Stimulated activated naive CD8-positive, alpha-beta T cell treated with anti-CD3 and anti-CD28 coated beads, Interleukin-15, amount 100 ng/mL, for 72 hours (primary cell): ENCODE measurements around the gene KIAA0930.
A peak's percentile ranks its signal among the peaks of the same experiment; 100 is the strongest.

Experiments used
- ATAC-seq: fragments of 150-1000 bp; cut with Tn5 transposase; 2 replicates; pipeline ENCODE4 v1.10.0; 2021; ENCODE audit warnings: mild to moderate bottlenecking, moderate library complexity
- DNase-seq, 2 donors: peaks; one replicate each; pipeline ENCODE4 v3.0.0; 2021 to 2022
- H3K27ac Mint-ChIP-seq, 2 donors: one replicate each; pipeline ENCODE4 v1.8.0; 2022; ENCODE audit warnings: mild to moderate bottlenecking in 2 of 2, mixed read lengths in 2 of 2, moderate library complexity in 2 of 2
- H3K27me3 Mint-ChIP-seq: one replicate; pipeline ENCODE4 v1.8.0; 2022; ENCODE audit warnings: mixed read lengths
- H3K4me1 Mint-ChIP-seq: one replicate; pipeline ENCODE4 v1.8.0; 2022; ENCODE audit warnings: mild to moderate bottlenecking, mixed read lengths
- H3K4me3 Mint-ChIP-seq, 2 donors: one replicate each; pipeline ENCODE4 v1.8.0; 2022; ENCODE audit warnings: mild to moderate bottlenecking in 2 of 2, mixed read lengths in 2 of 2, moderate library complexity in 1 of 2
- H3K9me3 Mint-ChIP-seq, 2 donors: one replicate each; pipeline ENCODE4 v1.8.0; 2022; ENCODE audit warnings: mixed read lengths in 2 of 2

Gene KIAA0930

DNA sequence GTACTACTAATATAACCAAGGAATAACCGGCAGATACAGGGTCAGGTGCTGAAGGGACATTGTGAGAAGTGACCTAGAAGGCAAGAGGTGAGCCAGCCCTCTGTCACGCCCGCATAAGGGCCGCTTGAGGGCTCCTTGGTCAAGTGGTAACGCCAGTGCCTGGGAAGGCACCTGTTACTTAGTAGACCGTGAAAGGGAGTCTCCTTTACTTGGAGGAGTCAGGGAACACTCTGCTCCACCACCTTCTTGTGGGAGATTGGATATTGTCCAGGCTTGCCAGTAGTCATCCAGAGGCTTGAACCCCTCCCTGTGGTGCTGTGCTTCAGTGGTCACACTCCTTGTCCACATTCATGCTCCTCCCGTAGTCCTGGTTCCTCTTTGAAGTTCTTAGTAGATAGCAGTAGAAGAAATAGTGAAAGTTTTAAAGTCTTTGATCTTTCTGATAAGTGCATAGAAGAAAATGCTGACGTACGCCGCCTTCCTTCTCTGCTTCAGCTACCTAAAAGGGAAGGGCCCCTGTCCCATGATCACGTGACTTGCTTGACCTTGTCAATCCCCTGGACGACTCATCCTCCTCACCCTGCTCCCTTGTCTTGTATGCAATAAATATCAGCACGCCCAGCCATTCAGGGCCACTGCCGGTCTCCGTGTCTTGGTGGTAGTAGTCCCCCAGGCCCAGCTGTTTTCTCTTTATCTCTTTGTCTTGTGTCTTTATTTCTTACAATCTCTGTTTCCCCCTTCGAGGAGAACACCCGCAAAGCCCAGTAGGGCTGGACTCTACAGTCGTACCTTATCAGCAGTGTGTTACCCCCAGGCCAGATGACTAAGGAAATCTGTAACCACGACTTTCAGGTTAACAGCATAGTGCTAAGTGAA is 70.9 kb downstream of the KIAA0930 start:
- ATAC-seq (peak; percentile 88), DNase-seq (peak in 1 of 2 donors; percentile 27)
- peak overlapping the region; percentile 70 to 71 for H3K4me3 Mint-ChIP-seq
- H3K27me3 Mint-ChIP-seq, result no peaks in the 10 kb centered on the region
- H3K4me1 Mint-ChIP-seq, result peaks cover 91% of the 10 kb centered on the region
- no peaks in the 10 kb centered on the region for H3K9me3 Mint-ChIP-seq
- H3K27ac Mint-ChIP-seq, result peak overlapping the region; percentile 9 to 93

DNA sequence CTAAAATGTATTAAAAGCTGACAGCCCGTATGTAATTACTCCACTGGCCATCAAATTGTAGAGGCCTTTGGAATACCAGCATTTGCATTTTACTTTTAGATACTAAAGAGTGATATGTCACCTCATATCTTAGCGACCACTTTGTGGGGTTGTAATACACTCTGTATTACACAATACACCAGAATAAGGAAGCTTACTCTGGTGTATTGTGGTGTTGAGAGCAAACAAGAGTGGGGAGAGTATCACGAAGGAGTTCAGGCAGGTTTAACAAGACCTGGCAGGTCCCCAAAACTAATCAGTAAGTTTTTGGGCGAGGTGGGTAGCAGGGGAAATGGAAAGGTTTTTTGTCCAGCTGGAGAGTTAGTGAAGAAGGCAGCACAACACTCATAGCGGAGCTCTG is 73.8 kb downstream of the KIAA0930 start:
- no peak for ATAC-seq
- H3K4me3 Mint-ChIP-seq, result no peak overlapping the region
- no peak for DNase-seq
- H3K27me3 Mint-ChIP-seq, result no peaks in the 10 kb centered on the region
- no peak overlapping the region for H3K27ac Mint-ChIP-seq
- H3K4me1 Mint-ChIP-seq, result peaks cover 74% of the 10 kb centered on the region
- no peaks in the 10 kb centered on the region for H3K9me3 Mint-ChIP-seq

DNA sequence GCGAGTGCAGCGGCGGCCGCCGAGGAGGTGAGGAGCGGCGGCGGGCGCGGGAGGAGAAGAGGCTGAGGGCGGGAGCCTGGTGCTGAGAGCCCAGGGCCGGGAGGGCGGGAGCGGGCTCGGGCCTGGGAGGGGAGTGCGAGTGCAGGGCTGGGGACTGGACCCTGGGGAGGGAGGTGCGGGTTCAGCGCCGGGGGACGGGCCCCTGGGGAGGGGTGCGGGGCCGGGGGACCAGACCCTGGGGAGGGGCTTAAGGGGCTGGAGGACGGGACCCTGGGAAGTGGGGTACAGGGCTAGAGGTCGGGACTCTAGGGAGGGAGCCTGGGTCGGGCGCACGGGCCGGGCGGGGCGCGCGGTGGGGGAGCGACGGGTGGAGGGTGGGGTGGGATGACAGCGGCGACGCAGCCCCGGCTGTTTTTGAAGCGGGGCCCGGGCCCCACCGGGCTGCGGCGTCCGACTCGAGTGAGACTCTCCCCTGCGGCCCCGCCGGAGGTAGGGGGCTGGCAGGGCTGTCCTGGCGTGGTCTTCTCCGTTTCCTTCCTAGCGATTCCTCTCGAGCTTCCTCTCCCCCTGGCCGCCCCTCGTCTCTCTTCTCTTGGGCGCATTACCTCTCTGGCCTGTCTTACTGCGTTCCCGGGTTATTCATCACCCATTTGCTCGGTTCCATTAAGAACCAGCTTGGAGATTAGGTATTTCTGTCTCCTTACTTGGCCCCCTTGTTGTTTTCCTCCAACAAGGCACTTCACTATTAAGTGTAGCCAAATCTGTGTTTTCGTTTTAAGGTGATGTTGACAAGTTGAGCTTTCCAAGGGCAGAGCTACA is 76.2 kb downstream of the KIAA0930 start:
- DNase-seq, result peak; percentile 35 to 39
- Mint-ChIP-seq H3K4me3 (peak overlapping the region; percentile 90 to 100), H3K4me1 (peaks cover 74% of the 10 kb centered on the region), H3K9me3 (no peaks in the 10 kb centered on the region), H3K27ac (peak overlapping the region; percentile 99), H3K27me3 (no peaks in the 10 kb centered on the region)
- peak; percentile 62 for ATAC-seq

DNA sequence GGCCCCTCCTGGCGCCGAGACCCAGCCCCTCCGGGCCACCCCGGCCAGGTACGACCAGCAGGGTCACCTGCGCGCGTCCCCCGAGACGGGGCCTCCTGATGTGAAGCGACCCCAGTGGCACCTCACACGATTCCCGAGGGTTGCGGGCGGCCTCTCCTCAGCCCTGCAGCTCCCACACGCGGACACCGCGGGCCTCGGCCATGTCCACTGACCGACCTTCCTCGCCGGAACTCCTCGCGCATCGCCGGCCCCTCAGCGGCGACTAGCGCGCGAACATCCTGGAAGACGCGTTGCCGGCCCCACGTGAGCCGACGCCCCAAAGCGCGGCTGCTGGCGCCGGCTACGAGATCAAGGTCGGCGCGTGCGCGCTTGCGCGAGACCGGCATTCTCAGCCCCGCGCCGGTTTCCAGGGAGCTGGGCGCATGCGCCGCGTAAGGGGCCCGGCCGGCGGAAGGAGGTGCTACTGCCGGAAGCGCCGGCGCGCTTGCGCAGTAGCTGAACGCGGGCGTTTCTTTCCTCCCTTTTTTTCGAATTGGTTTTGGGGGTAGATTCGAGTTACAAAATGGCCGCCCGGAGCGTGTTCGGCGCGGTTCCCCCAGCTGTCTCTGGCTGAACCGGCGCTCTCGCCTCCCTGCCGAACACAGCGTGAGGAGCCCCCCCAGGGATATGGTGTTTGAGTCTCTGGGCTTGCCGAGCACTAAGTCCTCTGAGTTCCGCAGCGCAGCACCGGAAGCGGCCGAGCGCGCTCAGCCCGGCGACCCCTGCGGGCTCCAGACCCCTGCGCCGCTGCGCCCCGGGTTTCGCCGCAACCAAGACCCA is 77.0 kb downstream of the KIAA0930 start, which contains the start of gene NUP50:
Gene NUP50, plus strand, starts transcription at position 475 of the 819 bp plus-strand sequence. CDS start 4,253 bp downstream, outside the sequence.
- DNase-seq (peak; percentile 98), ATAC-seq (peak; percentile 89)
- Mint-ChIP-seq H3K4me1 (peaks cover 67% of the 10 kb centered on the region), H3K27me3 (no peaks in the 10 kb centered on the region), H3K27ac (peak within 1 kb of the TSS; percentile 99), H3K9me3 (no peaks in the 10 kb centered on the region), H3K4me3 (peak within 1 kb of the TSS; percentile 90 to 100)

DNA sequence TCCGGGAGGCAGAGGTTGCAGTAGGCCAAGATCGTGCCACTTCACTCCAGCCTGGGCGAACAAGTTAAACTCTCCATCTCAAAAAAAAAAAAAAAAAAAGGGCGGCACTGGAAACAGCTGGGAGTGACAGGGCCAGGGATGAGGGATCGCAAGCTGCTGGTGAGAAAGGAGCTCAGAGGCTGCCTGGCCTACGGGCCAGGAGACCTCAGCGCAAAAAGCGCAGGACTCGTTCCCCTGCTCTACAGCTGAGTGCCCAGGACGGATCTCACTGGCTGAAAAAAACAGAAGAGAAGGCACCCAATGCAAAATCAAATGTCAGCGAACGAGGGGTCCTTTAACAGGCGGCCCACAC is 77.6 kb downstream of the KIAA0930 start:
- peak overlapping the region; percentile 92 to 97 for H3K27ac Mint-ChIP-seq
- no peaks in the 10 kb centered on the region for H3K27me3 Mint-ChIP-seq
- H3K9me3 Mint-ChIP-seq, result no peaks in the 10 kb centered on the region
- H3K4me3 Mint-ChIP-seq, result peak overlapping the region; percentile 90 to 92
- peak; percentile 44 for ATAC-seq
- H3K4me1 Mint-ChIP-seq, result peaks cover 61% of the 10 kb centered on the region
- DNase-seq, result no peak

DNA sequence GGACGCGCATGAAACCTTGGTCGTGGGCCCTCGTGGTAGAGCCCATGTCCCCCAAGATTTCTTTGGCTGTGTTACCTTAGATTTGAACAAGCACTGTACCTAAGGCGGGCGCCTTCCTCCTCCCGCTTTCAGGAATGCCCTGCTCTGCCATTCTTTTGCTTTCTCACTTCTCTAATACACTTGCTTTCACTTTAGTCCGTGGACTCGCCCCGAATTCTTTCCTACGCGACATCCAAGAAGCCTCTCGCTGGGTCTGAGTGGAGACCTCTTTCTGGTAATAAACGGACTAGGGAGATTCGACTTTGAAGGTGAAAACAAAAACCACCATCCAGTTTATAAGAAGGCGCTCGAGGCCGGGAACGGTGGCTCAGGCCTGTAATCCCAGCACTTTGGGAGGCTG is 78.2 kb downstream of the KIAA0930 start:
- Mint-ChIP-seq H3K4me1 (peaks cover 61% of the 10 kb centered on the region), H3K9me3 (no peaks in the 10 kb centered on the region), H3K27me3 (no peaks in the 10 kb centered on the region), H3K4me3 (peak overlapping the region; percentile 90 to 92), H3K27ac (peak overlapping the region; percentile 92 to 97)
- no peak for DNase-seq
- no peak for ATAC-seq

DNA sequence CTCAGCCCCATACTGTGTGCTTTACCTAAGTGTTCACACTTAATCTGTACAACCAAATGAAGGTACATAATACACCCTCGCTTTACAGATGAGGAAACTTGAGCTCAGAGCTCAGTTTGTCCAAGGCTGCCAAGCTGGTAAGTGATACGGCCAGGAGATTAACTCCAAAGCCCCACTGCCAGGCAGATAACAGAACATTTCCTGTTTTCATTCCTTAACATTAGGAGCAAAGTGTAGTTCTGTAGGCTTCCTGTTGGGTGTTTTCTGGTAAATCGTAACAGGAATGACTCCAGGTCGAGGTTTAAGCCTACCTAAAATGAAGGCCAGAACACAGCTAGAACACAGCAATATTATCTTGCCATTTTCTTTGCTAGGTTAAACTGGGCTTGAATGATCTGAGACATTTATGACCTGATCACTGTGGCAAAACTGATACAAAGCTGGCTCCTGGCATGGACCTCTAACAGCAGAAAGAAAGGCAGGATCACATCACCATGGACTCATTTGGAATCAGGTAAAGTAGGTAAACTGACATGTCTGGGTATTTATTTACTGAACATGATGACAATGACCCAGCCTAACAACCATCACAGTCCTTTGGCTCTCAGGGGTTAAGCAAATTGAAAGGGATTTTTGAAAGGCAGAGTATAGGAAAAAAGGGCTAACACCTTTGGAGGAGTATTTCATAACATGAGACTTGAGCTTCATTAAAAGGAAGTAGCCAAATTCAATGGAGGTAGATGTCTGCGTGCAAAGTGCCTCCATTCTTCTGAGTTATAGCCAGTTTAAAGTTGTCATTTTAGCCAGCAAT is 80.8 kb downstream of the KIAA0930 start:
- H3K4me3 Mint-ChIP-seq, result peak overlapping the region in 1 of 2 donors; percentile 12
- H3K27me3 Mint-ChIP-seq, result no peaks in the 10 kb centered on the region
- ATAC-seq (no peak), DNase-seq (no peak)
- H3K9me3 Mint-ChIP-seq, result no peaks in the 10 kb centered on the region
- peaks cover 36% of the 10 kb centered on the region for H3K4me1 Mint-ChIP-seq
- H3K27ac Mint-ChIP-seq, result no peak overlapping the region

DNA sequence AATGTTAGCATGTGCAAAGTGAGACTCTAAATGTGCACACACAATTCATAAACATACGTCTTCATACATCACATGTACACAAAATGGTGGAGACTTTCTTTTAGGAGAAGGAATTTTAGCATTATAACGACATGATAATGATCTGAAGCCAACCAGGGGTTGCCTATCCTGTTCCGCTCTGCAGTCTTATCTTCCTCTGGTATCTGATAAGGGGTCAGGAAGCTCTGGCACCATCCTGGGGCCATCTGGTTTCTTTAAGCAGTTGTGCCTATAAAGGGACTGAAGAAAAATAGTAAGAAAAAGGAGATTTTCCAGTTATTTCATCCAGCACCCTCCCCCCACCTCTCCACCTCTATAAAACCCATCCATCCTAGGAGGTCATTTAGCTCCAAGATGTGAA is 82.8 kb downstream of the KIAA0930 start:
- H3K4me1 Mint-ChIP-seq, result peaks cover 33% of the 10 kb centered on the region
- H3K27ac Mint-ChIP-seq, result no peak overlapping the region
- DNase-seq, result no peak
- H3K27me3 Mint-ChIP-seq, result no peaks in the 10 kb centered on the region
- H3K9me3 Mint-ChIP-seq, result no peaks in the 10 kb centered on the region
- ATAC-seq, result no peak
- no peak overlapping the region for H3K4me3 Mint-ChIP-seq

DNA sequence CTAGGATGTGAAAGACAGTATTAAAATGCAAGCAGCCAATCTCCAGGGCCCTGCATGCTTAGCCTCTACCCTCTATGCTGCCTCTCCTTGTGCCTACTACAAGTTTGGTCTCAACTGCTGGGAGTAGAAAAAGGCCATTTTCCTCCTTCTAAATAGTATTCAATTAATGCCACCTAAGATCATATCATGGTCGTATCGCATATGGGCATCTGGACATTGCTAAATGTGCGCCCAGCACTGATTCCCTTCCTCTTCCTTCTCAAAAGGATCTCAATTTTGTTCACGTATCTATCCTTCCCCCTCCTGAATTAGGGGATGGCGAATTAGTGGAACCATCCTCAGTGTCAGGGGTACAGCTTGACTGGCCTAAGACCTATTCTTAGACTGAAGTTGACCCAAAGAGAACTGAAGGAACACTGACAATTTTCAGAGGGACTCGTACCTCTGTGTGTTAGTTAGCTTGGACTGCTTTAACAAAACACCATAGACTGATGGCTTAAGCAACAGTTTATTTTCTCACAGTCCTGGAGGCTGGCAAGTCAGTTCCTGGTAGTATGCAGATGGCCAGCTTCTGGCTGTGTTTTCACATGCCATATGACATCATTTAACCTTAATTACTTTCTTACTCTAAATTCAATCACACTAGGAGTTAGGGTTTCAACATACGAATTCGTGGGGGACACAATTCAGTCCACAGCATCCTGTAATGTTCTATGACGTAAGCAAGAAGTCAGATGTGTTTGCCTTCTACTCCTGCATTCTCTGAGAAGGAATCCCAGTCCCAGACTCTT is 85.4 kb downstream of the KIAA0930 start:
- ATAC-seq (no peak), DNase-seq (no peak)
- Mint-ChIP-seq H3K27me3 (no peaks in the 10 kb centered on the region), H3K27ac (no peak overlapping the region), H3K9me3 (no peaks in the 10 kb centered on the region), H3K4me3 (no peak overlapping the region), H3K4me1 (peaks cover 16% of the 10 kb centered on the region)

DNA sequence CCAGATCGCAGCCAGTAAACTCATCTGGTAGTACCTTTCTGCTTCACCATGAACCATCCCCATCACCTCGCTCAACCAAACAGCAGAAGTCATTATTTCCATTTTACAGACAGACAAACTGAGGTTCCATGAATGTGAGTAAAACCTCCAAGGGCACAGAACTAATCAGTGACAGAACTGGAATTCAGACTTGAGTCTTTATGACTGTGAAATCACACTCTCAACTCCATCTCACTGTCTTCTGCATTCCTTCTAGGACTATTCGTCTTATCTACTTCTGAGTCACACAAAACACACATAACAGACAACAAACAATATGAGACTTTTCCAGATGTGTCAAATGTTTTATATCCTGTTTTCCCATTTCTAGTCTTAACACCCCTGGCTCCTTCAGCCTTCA is 86.3 kb downstream of the KIAA0930 start:
- H3K9me3 Mint-ChIP-seq, result no peaks in the 10 kb centered on the region
- DNase-seq (no peak), ATAC-seq (no peak)
- no peak overlapping the region for H3K4me3 Mint-ChIP-seq
- peaks cover 9% of the 10 kb centered on the region for H3K4me1 Mint-ChIP-seq
- H3K27ac Mint-ChIP-seq, result peak overlapping the region in 1 of 2 donors; percentile 59
- H3K27me3 Mint-ChIP-seq, result no peaks in the 10 kb centered on the region

DNA sequence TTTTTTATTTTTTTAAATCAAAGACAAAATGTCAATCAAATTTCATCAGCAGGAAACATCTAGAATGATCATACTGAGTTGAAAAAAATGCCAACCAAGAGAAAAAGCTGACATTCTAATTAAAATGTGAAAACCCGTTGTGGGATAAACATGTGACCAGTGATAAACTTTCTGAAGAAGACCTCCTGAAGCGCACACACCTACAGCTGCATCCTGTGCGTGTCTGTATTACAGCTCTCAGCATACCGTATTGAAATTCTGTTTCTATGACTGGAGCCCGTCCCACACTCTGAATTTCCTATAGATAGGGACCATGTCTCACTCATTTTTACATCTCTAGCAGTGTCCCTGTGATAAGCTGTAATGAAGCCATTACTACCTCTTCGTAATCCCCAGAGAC is 89.2 kb downstream of the KIAA0930 start:
- no peak for DNase-seq
- Mint-ChIP-seq H3K27me3 (no peaks in the 10 kb centered on the region), H3K4me1 (peaks cover 9% of the 10 kb centered on the region), H3K27ac (peak overlapping the region in 1 of 2 donors; percentile 29), H3K9me3 (no peaks in the 10 kb centered on the region), H3K4me3 (no peak overlapping the region)
- no peak for ATAC-seq

DNA sequence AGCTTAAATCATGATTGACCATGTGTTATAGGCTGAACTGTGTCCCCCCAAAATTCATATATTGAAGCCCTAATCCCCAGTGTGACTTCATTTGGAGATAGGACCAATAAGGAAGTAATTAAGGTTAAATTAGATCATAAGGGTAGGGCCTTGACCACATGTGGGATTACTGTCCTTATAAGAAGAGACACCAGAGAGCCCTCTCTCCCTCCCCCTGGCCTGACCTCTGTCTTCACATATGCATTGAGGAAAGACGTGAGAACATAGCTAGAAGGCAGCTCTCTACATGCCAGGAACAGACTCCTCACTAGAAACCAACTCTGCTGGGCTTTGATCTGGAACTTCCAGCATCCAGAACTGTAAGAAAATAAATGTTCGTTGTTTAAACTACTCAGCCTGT is 90.6 kb downstream of the KIAA0930 start:
- H3K4me1 Mint-ChIP-seq, result peaks cover 9% of the 10 kb centered on the region
- H3K4me3 Mint-ChIP-seq, result no peak overlapping the region
- H3K27ac Mint-ChIP-seq, result no peak overlapping the region
- ATAC-seq, result no peak
- no peak for DNase-seq
- no peaks in the 10 kb centered on the region for H3K27me3 Mint-ChIP-seq
- no peaks in the 10 kb centered on the region for H3K9me3 Mint-ChIP-seq

DNA sequence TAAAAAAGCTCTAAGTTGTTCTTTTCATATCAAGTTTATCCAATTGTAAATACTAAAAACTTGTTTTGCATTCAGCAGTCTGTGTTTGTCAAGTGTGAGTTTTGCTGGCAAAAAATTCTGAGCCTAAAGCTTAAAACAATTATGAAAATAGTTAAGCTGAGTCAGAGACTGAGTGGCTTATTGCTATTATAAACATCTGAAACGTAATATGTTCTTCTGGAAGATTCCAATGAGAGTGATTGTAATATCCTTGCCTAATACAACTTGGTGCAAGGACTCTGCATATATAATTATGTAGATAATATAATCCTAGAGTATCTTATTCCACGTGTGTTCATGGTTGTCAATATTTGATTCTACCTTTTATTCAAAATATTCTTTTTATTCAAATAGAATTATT is 91.0 kb downstream of the KIAA0930 start:
- no peaks in the 10 kb centered on the region for H3K9me3 Mint-ChIP-seq
- no peaks in the 10 kb centered on the region for H3K27me3 Mint-ChIP-seq
- DNase-seq, result no peak
- peaks cover 9% of the 10 kb centered on the region for H3K4me1 Mint-ChIP-seq
- no peak for ATAC-seq
- no peak overlapping the region for H3K4me3 Mint-ChIP-seq
- H3K27ac Mint-ChIP-seq, result no peak overlapping the region

DNA sequence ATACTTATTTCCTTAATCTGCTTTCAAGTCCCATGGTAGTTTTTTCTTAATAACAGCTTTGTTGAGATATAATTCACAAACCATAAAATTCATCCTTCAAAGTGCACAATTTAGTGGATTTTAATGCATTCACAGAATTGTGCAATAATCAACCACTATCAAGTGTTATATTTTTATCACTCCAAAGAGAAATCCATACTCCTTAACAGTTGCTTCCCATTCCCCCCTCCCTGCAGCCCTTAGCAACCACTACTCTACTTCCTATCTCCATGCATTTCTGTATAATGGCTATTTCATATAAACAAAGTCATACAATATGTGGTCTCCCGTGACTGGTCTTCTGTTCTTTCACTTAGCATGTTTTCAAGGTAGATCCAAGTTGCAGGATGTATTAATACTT is 95.8 kb downstream of the KIAA0930 start:
- ATAC-seq (no peak), DNase-seq (no peak)
- H3K27me3 Mint-ChIP-seq, result no peaks in the 10 kb centered on the region
- H3K4me1 Mint-ChIP-seq, result no peaks in the 10 kb centered on the region
- no peak overlapping the region for H3K4me3 Mint-ChIP-seq
- H3K9me3 Mint-ChIP-seq, result peaks cover 0 to 6% of the 10 kb centered on the region in 2 donors
- H3K27ac Mint-ChIP-seq, result no peak overlapping the region
